GM18951 (cell line): ENCODE results near the gene DOCK2.

Experiments used
- POLR2A ChIP-seq: IDR thresholded peaks from 4 replicates; pipeline ENCODE4 v1.6.1; 2011; ENCODE audit warnings: mild to moderate bottlenecking; ENCODE audit not compliant: insufficient read length, insufficient read depth; ENCODE audit errors: extremely low read depth
- in situ Hi-C: fragments of 300-500 bp; cut with MboI; formaldehyde crosslinking; loops from one replicate; pipeline ENCODE4 v1.12.0; 2022; ENCODE audit warnings: low sequenced_read_pairs, mixed read lengths, inconsistent platforms; ENCODE audit not compliant: unreplicated experiment

DOCK2 gene

DNA sequence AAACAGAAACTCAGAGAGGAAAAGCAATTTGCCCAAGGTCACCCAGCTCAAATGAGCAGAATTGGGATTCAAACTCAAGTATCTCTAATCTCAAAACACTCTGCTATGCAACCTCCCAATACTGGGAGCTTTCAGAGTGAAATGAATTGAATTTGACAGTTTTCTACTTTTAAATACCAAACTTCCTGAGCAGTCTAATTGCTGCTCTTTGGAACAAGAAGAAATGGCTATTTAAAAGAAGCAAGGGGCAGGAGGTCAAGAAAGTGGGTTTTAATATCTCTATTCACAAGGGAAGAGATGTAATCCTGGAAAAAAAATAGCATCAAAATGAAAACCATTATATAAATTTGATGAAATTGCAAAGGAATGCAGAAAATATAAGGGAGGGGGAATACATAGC lies 200.6 kb downstream of the DOCK2 start:
- in situ Hi-C loops = no loop called here
- no peak for TF ChIP-seq POLR2A

DNA sequence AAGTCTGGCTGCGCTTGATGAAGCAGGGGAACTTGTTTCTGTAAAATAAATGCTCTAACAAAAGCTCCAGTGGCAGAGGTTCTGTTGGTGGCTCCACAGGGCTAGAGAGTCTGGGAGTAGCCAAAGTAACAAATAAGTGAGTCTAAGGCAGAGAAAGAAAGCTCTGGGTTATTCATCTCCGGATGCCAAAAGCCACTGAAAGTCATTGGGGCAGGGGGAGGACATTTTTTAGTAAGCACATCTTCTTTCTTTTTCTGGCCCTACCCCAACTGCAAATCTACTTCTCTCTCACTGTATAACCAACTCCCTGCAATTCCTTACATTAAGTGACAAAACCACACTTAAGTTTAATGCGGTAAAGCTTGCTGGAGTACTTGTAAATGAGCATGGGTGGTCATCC lies 201.6 kb downstream of the DOCK2 start:
- TF ChIP-seq POLR2A = no peak
- in situ Hi-C loops = no loop called here

DNA sequence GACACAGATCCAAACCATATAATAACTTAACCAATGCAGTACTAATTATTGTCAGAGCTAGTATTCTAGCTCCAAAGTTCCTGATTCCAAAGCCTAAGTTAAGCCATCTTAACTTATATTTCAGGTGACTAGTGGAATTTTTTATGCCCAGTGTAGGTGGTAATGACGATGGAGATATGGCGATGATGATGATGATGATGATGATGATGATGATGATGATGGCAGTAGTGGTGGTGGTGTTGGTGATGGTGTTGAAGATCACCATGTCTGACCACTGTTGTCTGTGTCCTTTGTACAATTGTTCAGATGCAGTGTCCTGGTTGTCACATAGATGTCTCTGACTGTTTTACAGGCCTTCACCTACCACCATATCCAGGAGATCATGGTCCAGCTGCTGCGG lies 203.3 kb downstream of the DOCK2 start:
- in situ Hi-C loops = no loop called here
- no peak for TF ChIP-seq POLR2A

DNA sequence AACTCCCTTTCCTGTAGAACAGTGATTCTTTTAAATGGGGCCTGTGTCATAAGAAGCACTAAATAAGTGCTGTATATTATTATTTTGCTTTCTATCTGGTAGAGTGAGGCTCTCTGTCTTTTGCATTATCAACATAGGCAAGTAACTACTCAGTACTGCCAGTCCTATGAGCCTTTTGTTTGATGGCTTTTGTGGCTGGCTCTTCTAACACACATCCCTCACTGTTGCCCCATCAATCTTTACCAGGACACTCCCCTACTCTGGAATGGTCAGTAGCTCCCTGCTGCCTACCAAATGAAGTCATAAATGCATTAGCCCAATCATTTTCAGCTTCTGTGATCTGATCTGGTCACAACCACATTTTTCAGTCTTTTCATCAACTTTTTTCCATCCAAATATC lies 205.6 kb downstream of the DOCK2 start:
- in situ Hi-C loops = no loop called here
- no peak for TF ChIP-seq POLR2A

DNA sequence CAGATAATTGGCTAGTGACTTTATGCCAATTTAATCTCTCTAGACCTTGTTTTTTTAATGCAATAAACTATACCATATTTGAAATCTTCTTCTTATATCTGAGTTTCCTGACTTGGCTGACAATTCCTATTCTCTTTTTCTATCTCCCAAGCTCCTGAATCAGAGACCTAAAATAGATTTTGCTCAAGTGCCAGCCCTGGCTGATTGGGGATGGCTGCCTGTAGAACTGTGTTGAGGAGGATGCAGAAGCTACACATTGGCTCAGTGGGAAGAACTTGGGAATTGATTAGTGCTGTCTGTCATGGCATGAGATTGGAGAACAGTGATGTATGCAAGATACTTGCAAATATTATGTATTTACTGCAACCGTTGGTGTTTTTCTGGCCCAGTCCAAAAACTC lies 210.4 kb downstream of the DOCK2 start:
- no peak for TF ChIP-seq POLR2A
- in situ Hi-C loops = no loop called here

DNA sequence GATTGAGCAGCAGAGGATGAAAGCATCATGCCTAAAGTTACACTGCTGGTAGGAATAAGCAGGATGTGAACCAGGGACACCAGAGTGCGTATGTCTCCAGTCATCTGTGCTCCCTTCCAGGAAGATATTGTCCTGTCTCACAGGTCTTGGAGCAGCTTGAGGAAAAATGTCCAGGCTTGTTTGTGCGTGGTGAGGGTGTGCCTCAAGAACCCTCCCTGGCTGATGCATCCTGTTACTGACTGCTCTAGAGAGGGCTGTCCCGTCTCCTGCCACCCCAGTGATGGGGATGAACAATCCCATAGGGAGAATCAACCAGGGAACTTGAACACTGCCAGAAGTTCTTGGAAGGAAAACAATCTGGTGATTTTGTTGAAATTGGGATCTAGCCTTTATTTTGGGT lies 211.2 kb downstream of the DOCK2 start:
- in situ Hi-C loops = no loop called here
- no peak for TF ChIP-seq POLR2A

DNA sequence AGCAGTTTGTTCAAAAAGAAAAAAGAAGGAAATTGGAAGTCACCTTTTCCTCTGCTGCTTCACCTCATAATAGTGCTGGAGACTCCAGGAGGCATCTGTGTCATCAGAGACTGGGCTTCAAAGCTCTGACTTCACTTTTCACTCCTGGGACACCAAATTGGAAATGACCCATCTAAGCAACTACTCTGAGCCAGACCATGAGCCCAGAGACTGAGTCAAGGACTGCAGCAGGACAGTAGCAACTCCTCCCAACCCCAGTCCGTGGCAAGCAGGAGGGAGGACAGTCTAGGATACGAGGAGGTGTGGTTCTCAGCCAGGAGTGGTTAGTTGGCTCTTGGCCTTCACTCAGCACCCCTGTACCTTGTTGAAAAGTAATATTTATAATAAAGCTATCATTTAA lies 211.7 kb downstream of the DOCK2 start:
- no peak for TF ChIP-seq POLR2A
- in situ Hi-C loops = no loop called here

GRCh38 chr5:169850409-169850808 lies 213.3 kb downstream of the DOCK2 start:
- in situ Hi-C loops = no loop called here

GRCh38 chr5:169851321-169851850 lies 214.3 kb downstream of the DOCK2 start:
- no peak for TF ChIP-seq POLR2A

More at GRCh38 chr5:169850409-169850808, 213.3 kb downstream of the DOCK2 start:
- TF ChIP-seq POLR2A = no peak

GRCh38 chr5:169856571-169856970 lies 219.5 kb downstream of the DOCK2 start:
- in situ Hi-C loops = no loop called here
- TF ChIP-seq POLR2A = no peak

More at GRCh38 chr5:169851321-169851850, 214.3 kb downstream of the DOCK2 start:
- in situ Hi-C loops = no loop called here

DNA sequence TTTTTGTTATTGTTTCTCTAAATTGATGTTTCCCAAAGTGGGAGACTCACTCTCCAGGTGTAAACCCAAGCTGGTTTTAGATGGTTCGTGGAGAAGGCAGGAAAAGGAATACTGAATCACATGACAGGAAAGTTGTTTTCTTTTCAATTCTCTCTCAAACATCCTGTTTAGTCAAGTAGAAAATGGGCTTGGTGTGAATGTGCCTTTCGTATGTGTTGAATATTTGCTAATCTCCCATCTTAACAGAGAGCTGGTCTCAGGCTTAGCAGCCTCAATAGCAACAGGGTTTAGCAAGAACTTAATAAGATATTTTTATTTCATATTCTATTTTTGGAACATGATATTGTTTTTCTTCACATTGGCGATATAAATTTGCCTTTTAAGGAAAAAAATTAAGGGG lies 223.5 kb downstream of the DOCK2 start:
- in situ Hi-C loops = no loop called here
- no peak for TF ChIP-seq POLR2A

GRCh38 chr5:169861433-169861832 lies 224.4 kb downstream of the DOCK2 start:
- TF ChIP-seq POLR2A = no peak

DNA sequence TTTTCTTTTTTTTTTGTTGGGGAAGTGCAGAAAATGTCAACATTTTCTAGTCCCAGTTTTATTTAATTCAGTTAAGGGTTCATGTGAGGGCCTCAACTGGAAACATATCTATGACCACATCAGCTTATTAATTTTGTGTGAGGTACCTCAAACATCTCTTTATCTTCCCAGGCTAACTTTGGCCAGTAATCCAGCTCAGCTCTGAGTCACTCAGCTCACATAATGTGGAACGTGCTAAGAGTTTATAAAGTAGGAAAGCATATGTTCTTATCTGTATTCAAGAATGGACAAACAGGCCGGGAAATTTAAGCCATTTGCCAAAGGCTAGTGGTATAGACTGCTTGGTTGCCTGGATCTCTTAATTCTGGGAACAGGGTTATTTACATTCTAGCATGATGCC lies 224.9 kb downstream of the DOCK2 start:
- in situ Hi-C loops = no loop called here
- no peak for TF ChIP-seq POLR2A

More at GRCh38 chr5:169861433-169861832, 224.4 kb downstream of the DOCK2 start:
- in situ Hi-C loops = no loop called here

DNA sequence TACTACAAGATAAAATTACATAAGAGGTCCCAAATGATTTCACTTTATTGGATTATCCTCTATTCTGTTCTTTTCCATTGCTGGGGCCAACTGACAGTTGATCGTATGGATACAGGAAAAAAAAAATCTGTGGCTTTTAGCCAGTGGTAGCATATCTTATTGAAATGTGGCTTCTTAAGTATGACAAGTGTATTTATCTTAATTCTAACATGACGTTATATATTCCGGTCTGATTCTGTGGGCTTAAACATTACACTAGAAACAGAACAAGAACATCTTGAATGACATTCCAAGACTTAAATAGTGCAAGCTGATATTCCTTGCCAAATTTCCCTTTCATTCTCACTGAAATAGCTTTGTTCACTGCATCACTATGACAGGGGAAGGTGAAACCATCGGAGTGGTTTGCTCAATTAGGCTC lies 225.3 kb downstream of the DOCK2 start:
- in situ Hi-C loops = no loop called here
- TF ChIP-seq POLR2A = no peak

DNA sequence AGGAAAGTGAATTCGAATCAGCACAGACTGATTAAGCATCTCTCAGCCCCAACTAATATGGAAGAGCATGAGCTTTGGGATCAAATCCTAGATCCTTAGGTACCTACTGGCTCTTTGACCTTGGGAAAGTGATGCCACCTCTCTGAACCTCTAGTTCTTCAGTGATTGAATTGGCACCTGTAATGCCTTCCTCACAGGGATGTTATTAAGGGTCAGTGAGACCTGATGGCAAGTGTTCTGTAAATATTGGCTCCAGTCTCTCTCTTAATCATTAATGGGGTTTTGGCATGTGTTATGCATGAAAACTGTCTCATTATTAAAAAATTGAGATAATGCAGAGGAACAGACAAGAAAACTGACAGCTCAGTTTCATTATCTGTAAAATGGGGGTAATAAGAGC lies 227.4 kb downstream of the DOCK2 start:
- in situ Hi-C loops = no loop called here
- TF ChIP-seq POLR2A = no peak
